ENCODE measurements around the gene LONRF2. TPM values are rescaled to one million over a fixed set of nuclear protein-coding genes. Genes with fewer than 3 reads are reported as not detected.

LONRF2 gene
- total and polyA plus RNA-seq, 2 of the 4 experiments (the other 2 are of a cell fraction): 0.19 to 0.54 TPM

GRCh38 chr2:100265226-100265625, 57.1 kb downstream of the LONRF2 start:
- TF ChIP-seq BHLHE40 (IDR thresholded peaks at IDR 0.05; ENCODE audit: low read depth, low read length) (no peak), POLR2A (IDR thresholded peaks at IDR 0.05; ENCODE audit: low read depth, low read length) (no peak), RCOR1 (IDR thresholded peaks at IDR 0.05; ENCODE audit: insufficient replicate concordance, low read length) (no peak), FOS (IDR thresholded peaks at IDR 0.05; ENCODE audit: low read depth, low read length) (no peak), MAFK (IDR thresholded peaks at IDR 0.05; ENCODE audit: low read depth, low read length) (no peak), SMC3 (IDR thresholded peaks at IDR 0.05; ENCODE audit: low read depth, low read length) (no peak), RAD21 (IDR thresholded peaks at IDR 0.05; ENCODE audit: low read length) (no peak), RFX5 (IDR thresholded peaks at IDR 0.05; ENCODE audit: low read depth, low read length) (no peak), MXI1 (IDR thresholded peaks at IDR 0.05; ENCODE audit: borderline replicate concordance, low read depth, low read length) (no peak)
- TF ChIP-seq, protein P1, sequence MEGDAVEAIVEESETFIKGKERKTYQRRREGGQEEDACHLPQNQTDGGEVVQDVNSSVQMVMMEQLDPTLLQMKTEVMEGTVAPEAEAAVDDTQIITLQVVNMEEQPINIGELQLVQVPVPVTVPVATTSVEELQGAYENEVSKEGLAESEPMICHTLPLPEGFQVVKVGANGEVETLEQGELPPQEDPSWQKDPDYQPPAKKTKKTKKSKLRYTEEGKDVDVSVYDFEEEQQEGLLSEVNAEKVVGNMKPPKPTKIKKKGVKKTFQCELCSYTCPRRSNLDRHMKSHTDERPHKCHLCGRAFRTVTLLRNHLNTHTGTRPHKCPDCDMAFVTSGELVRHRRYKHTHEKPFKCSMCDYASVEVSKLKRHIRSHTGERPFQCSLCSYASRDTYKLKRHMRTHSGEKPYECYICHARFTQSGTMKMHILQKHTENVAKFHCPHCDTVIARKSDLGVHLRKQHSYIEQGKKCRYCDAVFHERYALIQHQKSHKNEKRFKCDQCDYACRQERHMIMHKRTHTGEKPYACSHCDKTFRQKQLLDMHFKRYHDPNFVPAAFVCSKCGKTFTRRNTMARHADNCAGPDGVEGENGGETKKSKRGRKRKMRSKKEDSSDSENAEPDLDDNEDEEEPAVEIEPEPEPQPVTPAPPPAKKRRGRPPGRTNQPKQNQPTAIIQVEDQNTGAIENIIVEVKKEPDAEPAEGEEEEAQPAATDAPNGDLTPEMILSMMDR (conservative IDR thresholded peaks at IDR 0.05; ENCODE audit: low read depth, low read length): no peak
- Histone ChIP-seq H3K36me3 (ENCODE audit: control insufficient read depth, insufficient read depth, low read length) (no peaks in the 10 kb centered on the region), H2BK5ac (ENCODE audit: low read depth, low read length, poor library complexity, severe bottlenecking) (no peak overlapping the region), H3K79me1 (ENCODE audit: low read depth in 1 of 2, low read length in 2 of 2) (no peaks in the 10 kb centered on the region), H3K4ac (ENCODE audit: low read depth, low read length) (no peak overlapping the region), H2BK20ac (ENCODE audit: low read depth, low read length) (no peak overlapping the region), H3K18ac (ENCODE audit: low read depth, low read length) (no peak overlapping the region), H3K9ac (ENCODE audit: low read depth, low read length) (no peak overlapping the region), H2AK5ac (ENCODE audit: low read depth, low read length) (no peak overlapping the region), H4K91ac (ENCODE audit: insufficient read depth, low read depth, low read length) (no peak overlapping the region), H3K9me3 (ENCODE audit: control insufficient read depth, insufficient read depth, low read length) (no peaks in the 10 kb centered on the region), H4K20me1 (ENCODE audit: insufficient read depth, low read length) (no peaks in the 10 kb centered on the region), H2AK9ac (replicated peaks; ENCODE audit: low read depth, low read length, poor library complexity) (no peak overlapping the region), H3K4me1 (ENCODE audit: control insufficient read depth, insufficient read depth, low read length) (peaks cover 2% of the 10 kb centered on the region; the same call in 1 of the 2 replicates), H3K4me3 (ENCODE audit: insufficient read depth, low read depth, low read length) (no peak overlapping the region), H4K8ac (ENCODE audit: low read depth in 2 of 2, low read length in 2 of 2) (no peak overlapping the region), H3K14ac (replicated peaks; ENCODE audit: low read depth, low read length) (no peak overlapping the region), H3K4me2 (ENCODE audit: low read depth, low read length) (no peak overlapping the region), H3K23ac (ENCODE audit: low read depth, low read length) (no peak overlapping the region), H2AFZ (replicated peaks; ENCODE audit: low read length, poor library complexity) (no peak overlapping the region), H2BK120ac (ENCODE audit: low read depth, low read length) (no peak overlapping the region), H2BK15ac (ENCODE audit: low read depth, low read length) (no peak overlapping the region), H3K27ac (ENCODE audit: insufficient read depth, low read length) (no peak overlapping the region), H3K27me3 (ENCODE audit: control insufficient read depth, insufficient read depth, low read length) (peaks cover 19% of the 10 kb centered on the region), H3K9me1 (ENCODE audit: insufficient read depth, low read length) (no peaks in the 10 kb centered on the region; the same call in 1 of the 2 replicates), H3K56ac (ENCODE audit: extremely low read depth, insufficient read depth, low read length) (no peak overlapping the region), H4K5ac (ENCODE audit: low read depth, low read length) (no peak overlapping the region)
- intact Hi-C loops (cut with micrococcal nuclease): loop anchor here (10.0 kb wide), 1 partner anchor 1610 kb away; no protein-coding TSS in a partner anchor
- ChIA-PET POLR2A (ENCODE audit: unreplicated experiment) (no interaction called here), CTCF (interaction anchor here (1.0 kb wide), 1 partner anchor 116 kb away, joined by 4 read pairs; no protein-coding TSS in a partner anchor)
- ATAC-seq (ENCODE audit: low read depth) (no peak), DNase-seq (no peak)
- BruUV-seq (replicated peaks): no TSS peak
- in situ Hi-C loops (cut with MboI; ENCODE audit: low sequenced_read_pairs): loop anchor here (25.0 kb wide), 1 partner anchor 1103 kb away; the partner anchor contains the start of genes LIPT1 and TSGA10
- 100% methylated on average over 5 of the region's 9 CpGs; no CpG with 5 or more reads in 1 of the 2 experiments for WGBS, 2 experiments (ENCODE audit: extremely low coverage in 2 of 2, insufficient read length in 1 of 2)
- dilution Hi-C loops (cut with HindIII; ENCODE audit: low sequenced_read_pairs, unreplicated experiment): no loop called here

Measured in IMR-90 (cell line).